GM18508 (cell line): ENCODE results near the gene TNFAIP2.
"Not testable (repeated sequence)": the region's sequence is repeated elsewhere in the genome, so short reads cannot be mapped to it uniquely, and the experiment has no call there.

ENCODE experiments used
- ATAC-seq: cut with Tn5 transposase; IDR thresholded peaks from one replicate; pipeline ENCODE4 v1.9.1; 2021; ENCODE audit warnings: moderate number of reproducible peaks; ENCODE audit not compliant: insufficient read depth, unreplicated experiment

TNFAIP2 gene

GRCh38 chr14:103118663-103119404, 4.4 kb upstream of the TNFAIP2 start:
- ATAC-seq = no peak

GRCh38 chr14:103119527-103119926, 3.7 kb upstream of the TNFAIP2 start:
- not testable (repeated sequence) for ATAC-seq

GRCh38 chr14:103121121-103121845, 2.0 kb upstream of the TNFAIP2 start:
- no peak for ATAC-seq

GRCh38 chr14:103121846-103122584, 1.2 kb upstream of the TNFAIP2 start:
- no peak for ATAC-seq

- ATAC-seq = no peak
These were observed 695 bp upstream of the TNFAIP2 start for GRCh38 chr14:103122585-103122946.

GRCh38 chr14:103123634-103124500, 606 bp downstream of the TNFAIP2 start:
- no peak for ATAC-seq

GRCh38 chr14:103124501-103125001, 1.3 kb downstream of the TNFAIP2 start:
- no peak for ATAC-seq

- no peak for ATAC-seq
These were observed 2.1 kb downstream of the TNFAIP2 start for GRCh38 chr14:103125098-103126070.

GRCh38 chr14:103126088-103126872, 3.0 kb downstream of the TNFAIP2 start:
- no peak for ATAC-seq

- ATAC-seq = no peak
These were observed 3.6 kb downstream of the TNFAIP2 start for GRCh38 chr14:103126873-103127304.

GRCh38 chr14:103127356-103127755, 4.1 kb downstream of the TNFAIP2 start:
- ATAC-seq = no peak

- no peak for ATAC-seq
These were observed 4.8 kb downstream of the TNFAIP2 start for GRCh38 chr14:103127861-103128598.

- ATAC-seq = no peak
These were observed 5.5 kb downstream of the TNFAIP2 start for GRCh38 chr14:103128631-103129300.

- ATAC-seq = no peak
These were observed 6.2 kb downstream of the TNFAIP2 start for GRCh38 chr14:103129301-103130016.

- ATAC-seq = no peak
These were observed 6.9 kb downstream of the TNFAIP2 start for GRCh38 chr14:103130017-103130764.

- no peak for ATAC-seq
These were observed 7.7 kb downstream of the TNFAIP2 start for GRCh38 chr14:103130965-103131364.
